AG10803 (cell line): ENCODE results near the gene PARS2.

Experiments
- DNase-seq: peaks from one replicate; pipeline ENCODE4 v3.0.0; 2010; ENCODE audit warnings: low read depth
- H3K4me3 ChIP-seq: 2 replicates; pipeline ENCODE4 v1.5.1; 2011; ENCODE audit warnings: mild to moderate bottlenecking, low read length, control low read depth
- TF ChIP-seq, protein P1 (sequence below): conservative IDR thresholded peaks from 2 replicates; pipeline ENCODE4 v1.5.1; 2011; ENCODE audit warnings: mild to moderate bottlenecking, low read length, control low read depth, inconsistent platforms

Gene PARS2

GRCh38 chr1:54710841-54711240 lies 53.5 kb downstream of the PARS2 start:
- H3K4me3 ChIP-seq, result no peak overlapping the region

GRCh38 chr1:54710434-54710833 lies 53.9 kb downstream of the PARS2 start:
- H3K4me3 ChIP-seq, result no peak overlapping the region
- DNase-seq, result no peak
- TF ChIP-seq, protein P1, sequence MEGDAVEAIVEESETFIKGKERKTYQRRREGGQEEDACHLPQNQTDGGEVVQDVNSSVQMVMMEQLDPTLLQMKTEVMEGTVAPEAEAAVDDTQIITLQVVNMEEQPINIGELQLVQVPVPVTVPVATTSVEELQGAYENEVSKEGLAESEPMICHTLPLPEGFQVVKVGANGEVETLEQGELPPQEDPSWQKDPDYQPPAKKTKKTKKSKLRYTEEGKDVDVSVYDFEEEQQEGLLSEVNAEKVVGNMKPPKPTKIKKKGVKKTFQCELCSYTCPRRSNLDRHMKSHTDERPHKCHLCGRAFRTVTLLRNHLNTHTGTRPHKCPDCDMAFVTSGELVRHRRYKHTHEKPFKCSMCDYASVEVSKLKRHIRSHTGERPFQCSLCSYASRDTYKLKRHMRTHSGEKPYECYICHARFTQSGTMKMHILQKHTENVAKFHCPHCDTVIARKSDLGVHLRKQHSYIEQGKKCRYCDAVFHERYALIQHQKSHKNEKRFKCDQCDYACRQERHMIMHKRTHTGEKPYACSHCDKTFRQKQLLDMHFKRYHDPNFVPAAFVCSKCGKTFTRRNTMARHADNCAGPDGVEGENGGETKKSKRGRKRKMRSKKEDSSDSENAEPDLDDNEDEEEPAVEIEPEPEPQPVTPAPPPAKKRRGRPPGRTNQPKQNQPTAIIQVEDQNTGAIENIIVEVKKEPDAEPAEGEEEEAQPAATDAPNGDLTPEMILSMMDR, result no peak

More at GRCh38 chr1:54710841-54711240, 53.5 kb downstream of the PARS2 start:
- no peak for DNase-seq
- TF ChIP-seq, protein P1, result no peak

DNA sequence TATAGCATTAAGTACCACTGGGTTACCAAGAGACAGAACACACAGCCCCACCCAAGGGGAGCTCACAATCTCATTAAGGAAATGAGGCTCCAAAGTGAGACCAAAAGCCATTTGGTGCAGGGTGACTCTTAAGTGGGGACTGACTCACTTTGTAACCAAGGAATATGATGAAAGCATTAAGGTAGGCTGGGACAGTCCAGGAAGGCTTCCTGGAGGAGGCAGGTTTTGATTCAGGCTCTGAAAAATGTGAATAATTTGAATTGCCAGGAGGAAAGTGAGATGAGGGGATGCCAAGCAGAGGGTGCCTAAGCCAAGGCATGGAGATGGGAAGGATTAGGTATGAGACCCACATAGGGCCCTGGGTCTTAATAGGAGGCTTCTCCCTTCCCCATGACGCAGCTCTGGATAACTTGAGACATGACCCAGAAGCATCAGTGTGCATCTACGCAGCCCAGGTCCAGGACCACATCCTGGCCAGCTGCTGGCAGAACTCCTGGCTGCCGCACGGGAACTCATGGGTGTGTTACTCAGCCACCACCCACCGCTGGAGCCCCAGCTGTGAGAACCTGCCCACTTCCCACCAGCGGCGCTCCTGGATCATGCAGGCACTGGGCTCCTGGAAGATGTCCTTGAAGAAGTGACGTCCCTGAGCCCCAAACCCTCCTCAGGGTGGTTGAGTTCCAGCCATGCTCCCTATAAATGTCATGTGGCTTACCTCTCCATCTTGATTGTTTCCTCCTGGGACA lies 54.6 kb downstream of the PARS2 start:
- TF ChIP-seq, protein P1, result no peak
- no peak for DNase-seq
- no peak overlapping the region for H3K4me3 ChIP-seq

GRCh38 chr1:54708385-54708784 lies 55.9 kb downstream of the PARS2 start:
- H3K4me3 ChIP-seq, result no peak overlapping the region

More at GRCh38 chr1:54708385-54708784, 55.9 kb downstream of the PARS2 start:
- TF ChIP-seq, protein P1, result no peak
- DNase-seq, result no peak
